Right atrium auricular region (tissue), 2 donors: ENCODE data around the gene CERS6. TPM values are rescaled to one million over a fixed set of nuclear protein-coding genes. Genes with fewer than 3 reads are reported as not detected.

Source experiments
- DNase-seq: peaks from one replicate; pipeline ENCODE4 v3.0.0-alpha.2; 2019; ENCODE audit warnings: low spot score
- H3K27ac ChIP-seq, 2 donors: fragments of 200-600 bp; sonication (generic); 1 replicate in 1 of 2; 2 replicates in 1 of 2; pipeline ENCODE4 v1.5.1; 2016 to 2019
- H3K27me3 ChIP-seq, 2 donors: fragments of 200-600 bp; sonication (generic); one replicate each; pipeline versions ENCODE4 v1.5.1 to v1.6.0; 2017 to 2019
- H3K36me3 ChIP-seq: fragments of 200-600 bp; sonication (generic); one replicate; pipeline ENCODE4 v1.5.1; 2016
- H3K4me1 ChIP-seq, 2 donors: fragments of 200-600 bp; sonication (generic); one replicate each; pipeline versions ENCODE4 v1.5.1 to v1.6.0; 2017 to 2019
- H3K4me3 ChIP-seq, 2 donors: fragments of 200-600 bp; sonication (generic); 1 replicate in 1 of 2; 2 replicates in 1 of 2; pipeline ENCODE4 v1.5.1; 2017 to 2019; ENCODE audit warnings: mild to moderate bottlenecking in 1 of 2, moderate library complexity in 1 of 2
- H3K9me3 ChIP-seq, 2 donors: fragments of 200-600 bp; sonication (generic); one replicate each; pipeline ENCODE4 v1.5.1; 2019
- CTCF ChIP-seq, 2 donors: fragments of 200-600 bp; sonication (generic); IDR thresholded peaks; one replicate each; pipeline ENCODE4 v1.5.1; 2019; ENCODE audit warnings: antibody characterized with exemption in 2 of 2
- total RNA-seq, 2 donors: library from RNA; depleted of rRNA; stranded (reverse); fragments of >200 nt; gene quantifications; one replicate each; pipeline ENCODE4 v1.1.0, GENCODE V29; 2016

CERS6 gene
- total RNA-seq, 2 donors from 2014 or later = 59.4 to 74.5 TPM

GRCh38 chr2:168706806-168707205, 250.7 kb downstream of the CERS6 start:
- H3K36me3 ChIP-seq = no peaks in the 10 kb centered on the region
- no peaks in the 10 kb centered on the region for H3K4me1 ChIP-seq
- H3K9me3 ChIP-seq = no peaks in the 10 kb centered on the region
- no peak overlapping the region for H3K4me3 ChIP-seq
- DNase-seq = no peak
- H3K27ac ChIP-seq = no peak overlapping the region
- no peaks in the 10 kb centered on the region for H3K27me3 ChIP-seq
- TF ChIP-seq CTCF (IDR thresholded peaks at IDR 0.05) = no peak

GRCh38 chr2:168708080-168708479, 252.0 kb downstream of the CERS6 start:
- no peak for TF ChIP-seq CTCF (IDR thresholded peaks at IDR 0.05)
- Histone ChIP-seq H3K36me3 (no peaks in the 10 kb centered on the region), H3K27ac (no peak overlapping the region), H3K4me3 (no peak overlapping the region), H3K27me3 (no peaks in the 10 kb centered on the region), H3K9me3 (no peaks in the 10 kb centered on the region), H3K4me1 (no peaks in the 10 kb centered on the region)
- DNase-seq = no peak

- no peak for TF ChIP-seq CTCF (IDR thresholded peaks at IDR 0.05)
- Histone ChIP-seq H3K4me3 (no peak overlapping the region), H3K36me3 (no peaks in the 10 kb centered on the region), H3K27me3 (no peaks in the 10 kb centered on the region), H3K9me3 (no peaks in the 10 kb centered on the region), H3K27ac (no peak overlapping the region), H3K4me1 (no peaks in the 10 kb centered on the region)
- DNase-seq = no peak
Measured at GRCh38 chr2:168710754-168711467, 254.8 kb downstream of the CERS6 start.

GRCh38 chr2:168712053-168712452, 256.0 kb downstream of the CERS6 start:
- Histone ChIP-seq H3K4me1 (no peaks in the 10 kb centered on the region), H3K9me3 (no peaks in the 10 kb centered on the region), H3K27ac (no peak overlapping the region), H3K27me3 (no peaks in the 10 kb centered on the region), H3K36me3 (no peaks in the 10 kb centered on the region), H3K4me3 (no peak overlapping the region)
- TF ChIP-seq CTCF (IDR thresholded peaks at IDR 0.05) = no peak
- DNase-seq = no peak

GRCh38 chr2:168713325-168713724, 257.3 kb downstream of the CERS6 start:
- DNase-seq = no peak
- Histone ChIP-seq H3K27ac (no peak overlapping the region), H3K4me3 (no peak overlapping the region), H3K36me3 (no peaks in the 10 kb centered on the region), H3K9me3 (no peaks in the 10 kb centered on the region), H3K4me1 (no peaks in the 10 kb centered on the region), H3K27me3 (no peaks in the 10 kb centered on the region)
- TF ChIP-seq CTCF (IDR thresholded peaks at IDR 0.05) = no peak

- Histone ChIP-seq H3K4me1 (no peaks in the 10 kb centered on the region), H3K9me3 (no peaks in the 10 kb centered on the region), H3K4me3 (no peak overlapping the region), H3K27ac (no peak overlapping the region), H3K36me3 (no peaks in the 10 kb centered on the region), H3K27me3 (no peaks in the 10 kb centered on the region)
- TF ChIP-seq CTCF (IDR thresholded peaks at IDR 0.05) = no peak
- no peak for DNase-seq
Measured at GRCh38 chr2:168715849-168716248, 259.8 kb downstream of the CERS6 start.
